Mucosa of rectum (tissue), 2 donors: ENCODE measurements around the gene CENPS.

ENCODE experiments used
- H3K27ac ChIP-seq, 2 donors: one replicate each; pipeline ENCODE4 v1.7.0; 2013; ENCODE audit warnings: inconsistent platforms in 2 of 2, low read depth in 2 of 2, low read length in 2 of 2
- H3K27me3 ChIP-seq, 2 donors: one replicate each; pipeline ENCODE4 v1.7.0; 2013; ENCODE audit warnings: low read length in 2 of 2; ENCODE audit not compliant: control insufficient read depth in 2 of 2, insufficient read depth in 2 of 2
- H3K36me3 ChIP-seq, 2 donors: one replicate each; pipeline ENCODE4 v1.7.0; 2013; ENCODE audit warnings: low read length in 2 of 2; ENCODE audit not compliant: control insufficient read depth in 2 of 2, insufficient read depth in 2 of 2
- H3K4me1 ChIP-seq, 2 donors: one replicate each; pipeline ENCODE4 v1.7.0; 2013; ENCODE audit warnings: low read length in 2 of 2, mild to moderate bottlenecking in 1 of 2; ENCODE audit not compliant: control insufficient read depth in 2 of 2, insufficient read depth in 2 of 2
- H3K4me3 ChIP-seq, 2 donors: one replicate each; pipeline ENCODE4 v1.7.0; 2013; ENCODE audit warnings: low read length in 2 of 2
- H3K9ac ChIP-seq, 2 donors: one replicate each; pipeline ENCODE4 v1.7.0; 2013; ENCODE audit warnings: low read length in 2 of 2, low read depth in 1 of 2, mild to moderate bottlenecking in 1 of 2
- H3K9me3 ChIP-seq, 2 donors: one replicate each; pipeline ENCODE4 v1.7.0; 2013; ENCODE audit warnings: low read length in 2 of 2; ENCODE audit not compliant: control insufficient read depth in 2 of 2
- donor health status: healthy.
- donor health status: Normal muscosa, but diverticular disease.

Gene CENPS

GRCh38 chr1:10430216-10431069 lies at the start of gene CENPS:
Gene CENPS, plus strand, starts transcription at chr1:10430433. Its CDS starts 85 bp downstream, at chr1:10430518.
- peaks cover 13 to 16% of the 10 kb centered on the region in 2 donors for H3K4me1 ChIP-seq
- H3K27ac ChIP-seq: peak within 1 kb of the TSS; percentile 49 to 56
- no peaks in the 10 kb centered on the region for H3K9me3 ChIP-seq
- peak within 1 kb of the TSS; percentile 93 to 97 for H3K4me3 ChIP-seq
- peak within 1 kb of the TSS; percentile 89 to 91 for H3K9ac ChIP-seq
- H3K36me3 ChIP-seq: no peaks in the 10 kb centered on the region
- H3K27me3 ChIP-seq: no peaks in the 10 kb centered on the region

GRCh38 chr1:10380594-10381275 lies 49.5 kb upstream of the CENPS start:
- Histone ChIP-seq H3K9me3 (no peaks in the 10 kb centered on the region), H3K4me3 (no peak overlapping the region), H3K4me1 (peaks cover 0 to 3% of the 10 kb centered on the region in 2 donors), H3K36me3 (peaks cover 18 to 19% of the 10 kb centered on the region in 2 donors), H3K9ac (no peak overlapping the region), H3K27ac (no peak overlapping the region), H3K27me3 (no peaks in the 10 kb centered on the region)

- Histone ChIP-seq H3K36me3 (peaks cover 2 to 4% of the 10 kb centered on the region in 2 donors), H3K27me3 (no peaks in the 10 kb centered on the region), H3K9ac (no peak overlapping the region), H3K9me3 (no peaks in the 10 kb centered on the region), H3K4me3 (no peak overlapping the region), H3K4me1 (peaks cover 14 to 15% of the 10 kb centered on the region in 2 donors), H3K27ac (no peak overlapping the region)
These were observed 46.6 kb upstream of the CENPS start for GRCh38 chr1:10383630-10384029.

DNA sequence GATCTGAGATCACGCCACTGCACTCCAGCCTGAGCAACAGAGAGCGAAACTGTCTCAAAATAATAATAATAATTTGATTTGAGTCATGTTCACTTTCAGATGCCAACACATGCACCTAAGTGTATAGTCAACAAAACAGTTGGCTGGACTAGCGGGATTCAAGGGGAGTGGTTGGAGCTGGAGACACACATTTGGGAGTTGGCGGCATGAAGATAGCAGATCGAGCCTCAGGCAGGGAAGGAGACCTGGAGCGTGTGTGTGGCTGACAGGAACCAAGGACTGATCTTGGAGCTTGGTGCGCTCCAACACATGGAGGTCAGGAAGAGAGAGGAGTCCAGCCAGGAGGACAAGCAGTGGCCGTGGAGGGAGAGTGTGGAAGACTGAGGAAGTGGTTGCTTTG lies 46.0 kb upstream of the CENPS start:
- Histone ChIP-seq H3K27ac (no peak overlapping the region), H3K9me3 (no peaks in the 10 kb centered on the region), H3K27me3 (no peaks in the 10 kb centered on the region), H3K4me1 (peaks cover 16% of the 10 kb centered on the region in 2 donors), H3K9ac (no peak overlapping the region), H3K36me3 (peaks cover under 1 to 4% of the 10 kb centered on the region in 2 donors), H3K4me3 (no peak overlapping the region)

DNA sequence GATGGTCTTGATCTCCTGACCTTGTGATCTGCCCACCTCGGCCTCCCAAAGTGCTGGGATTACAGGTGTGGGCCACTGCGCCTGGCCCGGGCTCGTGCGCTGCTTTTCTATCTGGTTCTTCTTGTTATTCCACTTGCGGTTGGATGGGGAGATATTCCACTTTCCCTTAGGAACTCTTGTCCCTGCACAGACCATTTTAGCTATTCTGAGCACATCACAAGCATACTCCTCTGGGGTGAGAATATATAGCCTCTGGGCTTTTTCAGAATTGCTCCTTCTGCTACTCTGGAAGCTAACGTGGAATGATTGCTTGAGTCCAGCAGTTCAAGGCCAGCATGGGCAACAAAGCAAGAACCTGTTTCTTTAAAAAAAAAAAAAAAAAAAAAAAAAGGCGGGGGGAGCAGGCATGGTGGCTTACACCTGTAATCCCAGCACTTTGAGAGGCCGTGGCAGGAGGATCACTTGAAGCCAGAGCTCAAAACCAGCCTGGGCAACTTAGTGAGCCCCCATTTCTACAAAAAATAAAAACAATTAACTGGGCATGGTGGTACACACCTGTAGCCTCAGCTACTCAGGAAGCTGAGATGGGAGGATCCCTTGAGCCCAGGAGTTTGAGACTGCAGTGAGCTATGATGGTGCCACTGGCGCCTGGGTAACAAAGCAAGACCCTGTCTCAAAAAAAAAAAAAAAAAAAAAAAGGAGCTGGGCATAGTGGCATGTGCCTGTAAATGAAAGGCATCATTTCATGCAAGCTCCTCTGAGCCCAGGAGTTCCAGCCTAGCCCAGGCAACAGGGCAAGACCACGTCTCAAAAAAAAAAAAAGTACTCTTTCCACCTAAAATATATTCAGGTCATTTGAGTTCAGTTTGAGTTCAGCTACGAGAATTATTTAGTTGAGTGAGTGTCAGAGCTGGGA lies 43.2 kb upstream of the CENPS start:
- peak overlapping the region in 1 of 2 donors; percentile 53 for H3K4me3 ChIP-seq
- H3K27ac ChIP-seq: peak overlapping the region; percentile 66 to 79
- H3K4me1 ChIP-seq: peaks cover 16% of the 10 kb centered on the region in 2 donors
- no peaks in the 10 kb centered on the region for H3K27me3 ChIP-seq
- peak overlapping the region in 1 of 2 donors; percentile 36 for H3K9ac ChIP-seq
- no peaks in the 10 kb centered on the region for H3K9me3 ChIP-seq
- H3K36me3 ChIP-seq: no peaks in the 10 kb centered on the region

GRCh38 chr1:10387677-10388386 lies 42.4 kb upstream of the CENPS start:
- no peaks in the 10 kb centered on the region for H3K9me3 ChIP-seq
- peak overlapping the region in 1 of 2 donors; percentile 53 for H3K4me3 ChIP-seq
- H3K9ac ChIP-seq: peak overlapping the region; percentile 19 to 36
- peak overlapping the region; percentile 66 to 79 for H3K27ac ChIP-seq
- no peaks in the 10 kb centered on the region for H3K27me3 ChIP-seq
- H3K36me3 ChIP-seq: no peaks in the 10 kb centered on the region
- H3K4me1 ChIP-seq: peaks cover 16% of the 10 kb centered on the region in 2 donors

DNA sequence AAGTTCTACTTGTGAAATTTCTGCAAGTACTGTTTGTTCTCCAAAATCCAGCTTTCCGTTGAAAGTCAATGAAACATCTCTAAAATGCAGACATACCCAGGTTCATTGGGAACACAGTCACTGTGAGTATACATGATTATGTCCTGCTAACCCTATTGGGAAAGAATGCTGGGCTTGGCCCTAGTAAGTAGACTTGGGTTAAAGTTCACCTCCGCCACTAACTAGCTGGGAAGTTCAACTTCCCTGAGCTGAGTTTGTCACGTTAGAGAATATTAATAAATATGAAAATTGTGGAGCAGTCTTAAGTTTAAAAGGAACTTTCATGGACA lies 41.9 kb upstream of the CENPS start:
- Histone ChIP-seq H3K4me3 (peak overlapping the region in 1 of 2 donors; percentile 53), H3K27ac (peak overlapping the region; percentile 66 to 79), H3K27me3 (no peaks in the 10 kb centered on the region), H3K4me1 (peaks cover 16% of the 10 kb centered on the region in 2 donors), H3K36me3 (no peaks in the 10 kb centered on the region), H3K9ac (no peak overlapping the region), H3K9me3 (no peaks in the 10 kb centered on the region)

- no peak overlapping the region for H3K9ac ChIP-seq
- no peaks in the 10 kb centered on the region for H3K36me3 ChIP-seq
- peaks cover 16% of the 10 kb centered on the region in 2 donors for H3K4me1 ChIP-seq
- no peaks in the 10 kb centered on the region for H3K9me3 ChIP-seq
- no peak overlapping the region for H3K4me3 ChIP-seq
- no peaks in the 10 kb centered on the region for H3K27me3 ChIP-seq
- no peak overlapping the region for H3K27ac ChIP-seq
These were observed 40.8 kb upstream of the CENPS start for GRCh38 chr1:10389271-10389973.

DNA sequence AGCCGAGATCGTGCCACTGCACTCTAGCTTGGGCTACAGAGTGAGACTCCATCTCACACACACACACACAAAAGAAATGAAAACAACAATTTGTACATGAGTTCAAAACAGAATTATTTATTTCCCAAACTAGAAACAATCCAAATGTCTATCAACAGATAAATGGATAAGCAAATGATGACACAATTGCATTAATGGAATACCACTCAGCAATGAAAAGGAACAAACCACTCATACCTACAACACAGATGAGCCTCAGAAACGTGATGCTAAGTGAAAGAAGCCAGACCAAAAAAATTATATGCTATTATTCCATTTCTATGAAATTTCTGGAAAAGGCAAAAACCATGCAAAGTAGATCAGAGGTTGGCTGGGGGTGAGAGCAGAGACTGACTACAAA lies 33.4 kb upstream of the CENPS start:
- Histone ChIP-seq H3K27me3 (no peaks in the 10 kb centered on the region), H3K4me3 (no peak overlapping the region), H3K27ac (no peak overlapping the region), H3K9me3 (no peaks in the 10 kb centered on the region), H3K9ac (no peak overlapping the region), H3K4me1 (peaks cover 15 to 21% of the 10 kb centered on the region in 2 donors), H3K36me3 (no peaks in the 10 kb centered on the region)
